ENCODE measurements around the gene QRSL1.

DNA sequence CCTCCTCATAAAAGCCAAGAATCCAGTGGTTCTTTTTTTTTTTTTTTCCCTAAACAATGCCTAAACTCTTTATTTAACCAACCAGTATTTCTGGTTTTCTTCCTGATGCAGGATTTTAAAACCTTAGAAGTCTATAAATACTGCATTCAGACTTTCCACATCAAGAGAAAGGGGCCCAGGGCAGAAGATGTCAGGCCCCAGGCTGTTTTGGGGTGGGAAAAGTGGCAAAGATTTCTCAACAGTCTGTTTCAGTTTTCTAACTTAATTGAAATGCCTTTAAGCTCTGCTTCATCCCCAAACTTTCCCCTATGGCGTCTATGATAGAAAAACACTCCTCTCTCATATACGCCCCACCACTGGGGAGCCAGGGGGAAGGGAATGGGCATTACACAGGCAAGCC lies 33.1 kb downstream of the QRSL1 start:
- TF ChIP-seq CTCF (conservative IDR thresholded peaks at IDR 0.05 in 1 of 2, IDR thresholded peaks at IDR 0.05 in 1 of 2; ENCODE audit: low read depth in 1 of 2, low read length in 2 of 2) (no peak), EZH2 (IDR thresholded peaks at IDR 0.05; ENCODE audit: low read length, missing control alignments) (no peak)
